Breast epithelium (tissue), 4 donors: ENCODE measurements around the gene CUBN. TPM values are rescaled to one million over a fixed set of nuclear protein-coding genes. Genes with fewer than 3 reads are reported as not detected.
"Not testable (repeated sequence)": the region's sequence is repeated elsewhere in the genome, so short reads cannot be mapped to it uniquely, and the experiment has no call there.

ENCODE experiments used
- DNase-seq, 2 donors: peaks; one replicate each; pipeline ENCODE4 v3.0.0-alpha.2; 2019; ENCODE audit warnings: low spot score in 2 of 2
- H3K27ac ChIP-seq, 2 donors: fragments of 200-600 bp; sonication (generic) in 1 of 2; one replicate each; pipeline ENCODE4 v1.5.1; 2016 to 2019; ENCODE audit warnings: mild to moderate bottlenecking in 1 of 2
- H3K27me3 ChIP-seq, 2 donors: fragments of 200-600 bp; sonication (generic) in 1 of 2; one replicate each; pipeline versions ENCODE4 v1.5.1 to v1.6.0; 2017 to 2019; ENCODE audit warnings: control low read depth in 1 of 2, mild to moderate bottlenecking in 1 of 2
- H3K36me3 ChIP-seq: fragments of 200-600 bp; one replicate; pipeline ENCODE4 v1.5.1; 2019
- H3K4me1 ChIP-seq, 2 donors: fragments of 200-600 bp; sonication (generic); one replicate each; pipeline ENCODE4 v1.5.1; 2016 to 2019; ENCODE audit warnings: control low read depth in 1 of 2
- H3K4me3 ChIP-seq, 3 donors: fragments of 200-600 bp; sonication (generic); 1 replicate in 2 of 3; 2 replicates in 1 of 3; pipeline ENCODE4 v1.5.1; 2016 to 2019; ENCODE audit warnings: mild to moderate bottlenecking in 3 of 3, moderate library complexity in 2 of 3
- H3K9me3 ChIP-seq, 2 donors: fragments of 200-600 bp; sonication (generic) in 1 of 2; one replicate each; pipeline ENCODE4 v1.5.1; 2016 to 2019; ENCODE audit warnings: control low read depth in 1 of 2
- POLR2A ChIP-seq: fragments of 450-650 bp; IDR thresholded peaks from one replicate; pipeline ENCODE4 v1.6.1; 2016; ENCODE audit warnings: antibody characterized with exemption, mild to moderate bottlenecking, moderate library complexity
- POLR2AphosphoS5 ChIP-seq, 3 donors: sonication (generic); formaldehyde crosslinking; IDR thresholded peaks; one replicate each; pipeline ENCODE4 v1.6.1; 2017; ENCODE audit warnings: antibody characterized with exemption in 3 of 3
- intact Hi-C: fragments of 100-400 bp; cut with DNase I; formaldehyde crosslinking; loops from one replicate; pipeline ENCODE4 v1.15.1; 2023; ENCODE audit warnings: low total_unique reads
- total RNA-seq, 3 donors: library from RNA; depleted of rRNA; stranded (reverse); fragments of >200 nt; gene quantifications; one replicate each; pipeline ENCODE4 v1.1.0, GENCODE V29; 2016
- TF ChIP-seq, protein P1 (sequence below), 3 donors: fragments of 450-650 bp; IDR thresholded peaks; one replicate each; pipeline ENCODE4 v1.5.1; 2016 to 2017; ENCODE audit warnings: antibody characterized with exemption in 3 of 3, mild to moderate bottlenecking in 3 of 3, moderate library complexity in 3 of 3

The CUBN gene
- total RNA-seq, 3 donors from 2014 or later, result 1.6 to 5.7 (median 5.0) TPM

DNA sequence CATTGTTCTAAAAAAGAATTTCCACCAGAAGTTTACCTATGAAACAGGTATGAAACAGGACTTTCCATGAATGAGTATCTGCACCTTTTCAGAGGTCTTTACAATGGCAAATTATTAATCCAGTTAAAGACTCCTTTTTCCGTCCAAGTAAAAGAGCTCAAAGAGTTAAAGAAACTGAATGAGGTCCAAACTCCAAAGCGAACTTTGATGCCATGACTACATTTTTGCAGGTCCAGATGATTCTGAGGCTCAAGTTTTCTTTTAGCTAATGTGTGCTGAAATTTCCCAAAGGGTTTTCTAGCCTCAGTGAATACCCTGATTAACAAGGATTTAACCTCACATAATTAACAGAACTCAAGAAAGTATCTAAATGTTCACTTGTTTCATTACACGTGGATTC, 9.8 kb downstream of the CUBN start:
- H3K27me3 ChIP-seq, result no peaks in the 10 kb centered on the region
- intact Hi-C loops, result no loop called here
- H3K4me1 ChIP-seq, result no peaks in the 10 kb centered on the region
- TF ChIP-seq, protein P1, sequence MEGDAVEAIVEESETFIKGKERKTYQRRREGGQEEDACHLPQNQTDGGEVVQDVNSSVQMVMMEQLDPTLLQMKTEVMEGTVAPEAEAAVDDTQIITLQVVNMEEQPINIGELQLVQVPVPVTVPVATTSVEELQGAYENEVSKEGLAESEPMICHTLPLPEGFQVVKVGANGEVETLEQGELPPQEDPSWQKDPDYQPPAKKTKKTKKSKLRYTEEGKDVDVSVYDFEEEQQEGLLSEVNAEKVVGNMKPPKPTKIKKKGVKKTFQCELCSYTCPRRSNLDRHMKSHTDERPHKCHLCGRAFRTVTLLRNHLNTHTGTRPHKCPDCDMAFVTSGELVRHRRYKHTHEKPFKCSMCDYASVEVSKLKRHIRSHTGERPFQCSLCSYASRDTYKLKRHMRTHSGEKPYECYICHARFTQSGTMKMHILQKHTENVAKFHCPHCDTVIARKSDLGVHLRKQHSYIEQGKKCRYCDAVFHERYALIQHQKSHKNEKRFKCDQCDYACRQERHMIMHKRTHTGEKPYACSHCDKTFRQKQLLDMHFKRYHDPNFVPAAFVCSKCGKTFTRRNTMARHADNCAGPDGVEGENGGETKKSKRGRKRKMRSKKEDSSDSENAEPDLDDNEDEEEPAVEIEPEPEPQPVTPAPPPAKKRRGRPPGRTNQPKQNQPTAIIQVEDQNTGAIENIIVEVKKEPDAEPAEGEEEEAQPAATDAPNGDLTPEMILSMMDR (IDR thresholded peaks at IDR 0.05), result no peak
- TF ChIP-seq POLR2A, result no peak
- no peak for TF ChIP-seq POLR2AphosphoS5 (IDR thresholded peaks at IDR 0.05)
- no peak overlapping the region for H3K27ac ChIP-seq
- no peak overlapping the region for H3K4me3 ChIP-seq
- H3K36me3 ChIP-seq, result no peaks in the 10 kb centered on the region
- DNase-seq, result no peak
- H3K9me3 ChIP-seq, result no peaks in the 10 kb centered on the region

DNA sequence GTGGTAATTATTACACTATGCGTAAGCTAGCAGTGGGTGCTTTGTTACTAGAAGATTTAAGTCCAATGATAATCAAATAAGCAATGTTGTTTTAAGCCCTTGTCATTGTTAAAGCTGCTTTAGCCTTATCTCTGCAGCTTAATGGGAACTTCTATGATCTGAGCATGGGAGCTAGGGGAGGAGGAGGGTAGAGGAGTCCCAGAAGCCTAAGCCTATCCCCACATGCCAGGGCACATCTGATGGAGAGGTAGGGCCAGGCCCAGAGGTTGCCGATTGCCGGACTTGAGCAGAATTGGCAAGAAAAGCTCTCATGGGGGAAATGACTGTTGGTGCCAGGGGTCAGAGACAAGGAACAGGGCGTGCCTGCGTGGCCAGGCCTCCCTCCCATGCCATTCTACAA, 13.4 kb downstream of the CUBN start:
- intact Hi-C loops, result no loop called here
- no peak for DNase-seq
- Histone ChIP-seq H3K27ac (peak overlapping the region in 1 of 2 donors; percentile 25), H3K4me3 (no peak overlapping the region), H3K9me3 (no peaks in the 10 kb centered on the region), H3K36me3 (no peaks in the 10 kb centered on the region), H3K27me3 (no peaks in the 10 kb centered on the region), H3K4me1 (no peaks in the 10 kb centered on the region)
- TF ChIP-seq POLR2A (no peak), POLR2AphosphoS5 (IDR thresholded peaks at IDR 0.05) (peak in 1 of 3 donors; percentile 36)
- TF ChIP-seq, protein P1 (IDR thresholded peaks at IDR 0.05), result no peak

DNA sequence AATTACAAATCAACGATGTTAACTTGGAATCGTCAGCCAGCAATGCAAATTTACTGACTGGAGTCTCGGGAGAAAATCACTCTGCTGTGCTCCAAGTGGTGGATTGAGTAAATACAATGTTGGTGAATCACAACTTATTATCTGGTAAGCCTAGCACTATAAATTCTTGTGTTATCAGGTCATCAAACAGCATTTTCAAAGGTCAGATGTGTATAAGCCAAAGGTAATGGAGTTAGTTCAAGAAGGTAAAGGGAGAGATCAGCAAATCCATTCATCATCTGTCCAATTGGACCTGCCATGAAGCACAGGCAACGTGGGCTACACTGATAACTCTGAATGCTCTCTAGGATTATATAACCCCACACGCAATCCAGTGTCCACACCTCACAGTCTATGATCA, 13.9 kb downstream of the CUBN start:
- Histone ChIP-seq H3K36me3 (no peaks in the 10 kb centered on the region), H3K27me3 (no peaks in the 10 kb centered on the region), H3K4me1 (no peaks in the 10 kb centered on the region), H3K9me3 (no peaks in the 10 kb centered on the region), H3K27ac (peak overlapping the region in 1 of 2 donors; percentile 25), H3K4me3 (no peak overlapping the region)
- TF ChIP-seq, protein P1 (IDR thresholded peaks at IDR 0.05), result no peak
- no peak for TF ChIP-seq POLR2A
- no peak for TF ChIP-seq POLR2AphosphoS5 (IDR thresholded peaks at IDR 0.05)
- intact Hi-C loops, result no loop called here
- no peak for DNase-seq

GRCh38 chr10:17114878-17115444, 14.7 kb downstream of the CUBN start:
- H3K27me3 ChIP-seq, intact Hi-C loops, H3K9me3 ChIP-seq, DNase-seq, H3K27ac ChIP-seq, H3K36me3 ChIP-seq, H3K4me3 ChIP-seq, H3K4me1 ChIP-seq: not testable (repeated sequence)

GRCh38 chr10:17113889-17114540, 15.6 kb downstream of the CUBN start:
- Histone ChIP-seq H3K9me3 (no peaks in the 10 kb centered on the region), H3K27ac (no peak overlapping the region), H3K4me3 (no peak overlapping the region), H3K36me3 (no peaks in the 10 kb centered on the region), H3K27me3 (no peaks in the 10 kb centered on the region), H3K4me1 (no peaks in the 10 kb centered on the region)
- intact Hi-C loops, result no loop called here
- TF ChIP-seq POLR2A (no peak), POLR2AphosphoS5 (IDR thresholded peaks at IDR 0.05) (peak in 1 of 3 donors; percentile 65)
- DNase-seq, result no peak

DNA sequence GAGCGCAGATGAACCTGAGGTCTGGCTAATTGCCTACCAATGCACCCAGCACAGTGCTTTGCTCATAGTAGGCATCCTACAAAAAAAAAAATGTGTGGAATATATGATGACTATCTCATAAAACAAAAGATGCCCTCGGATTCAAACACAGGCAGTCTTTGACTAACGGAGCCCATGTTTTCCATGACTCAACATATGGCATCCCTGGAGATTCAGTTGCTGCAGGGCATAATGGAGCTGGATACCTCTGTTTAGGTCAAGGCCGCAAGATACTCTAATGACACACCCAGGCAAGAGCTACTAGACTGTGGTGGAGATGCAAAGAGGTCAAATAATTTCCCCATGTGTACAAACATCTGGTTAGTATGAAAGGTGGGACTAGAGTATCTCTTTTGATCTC, 16.3 kb downstream of the CUBN start:
- intact Hi-C loops, result no loop called here
- H3K36me3 ChIP-seq, result no peaks in the 10 kb centered on the region
- H3K27ac ChIP-seq, result no peak overlapping the region
- H3K27me3 ChIP-seq, result no peaks in the 10 kb centered on the region
- no peaks in the 10 kb centered on the region for H3K9me3 ChIP-seq
- TF ChIP-seq, protein P1 (IDR thresholded peaks at IDR 0.05), result no peak
- no peak for TF ChIP-seq POLR2AphosphoS5 (IDR thresholded peaks at IDR 0.05)
- no peak overlapping the region for H3K4me3 ChIP-seq
- no peak for DNase-seq
- H3K4me1 ChIP-seq, result no peaks in the 10 kb centered on the region
